ENCODE data around the gene HLA-DMA. TPM values are rescaled to one million over a fixed set of nuclear protein-coding genes. Genes with fewer than 3 reads are reported as not detected.

The HLA-DMA gene
- total RNA-seq, 4 donors from 2014 or later = 28.8 to 85.2 (median 34.9) TPM

GRCh38 chr6:32982702-32983492 lies 30.0 kb upstream of the HLA-DMA start:
- H3K27ac ChIP-seq = peak overlapping the region in 2 of 4 donors; percentile 25 to 26
- no peak for TF ChIP-seq EP300 (IDR thresholded peaks at IDR 0.05)
- TF ChIP-seq POLR2A (IDR thresholded peaks at IDR 0.05) = no peak
- TF ChIP-seq CTCF (IDR thresholded peaks at IDR 0.05) = no peak
- no peak overlapping the region for H3K4me3 ChIP-seq
- no peaks in the 10 kb centered on the region for H3K27me3 ChIP-seq
- peaks cover 5 to 42% (median 23%) of the 10 kb centered on the region in 3 donors for H3K36me3 ChIP-seq
- H3K9me3 ChIP-seq = no peaks in the 10 kb centered on the region
- no peak for DNase-seq (ENCODE audit: low spot score in 2 of 2)
- peaks cover 0 to 48% (median 8%) of the 10 kb centered on the region in 4 donors for H3K4me1 ChIP-seq
- WGBS, 2 donors = 33 to 47% methylated on average over 6 of the region's 6 CpGs

- 49 to 58% methylated on average over 8 of the region's 8 CpGs for WGBS, 2 donors
- Histone ChIP-seq H3K4me1 (peaks cover 0 to 55% (median 12%) of the 10 kb centered on the region in 4 donors), H3K4me3 (no peak overlapping the region), H3K27me3 (no peaks in the 10 kb centered on the region), H3K36me3 (peaks cover 5 to 49% (median 26%) of the 10 kb centered on the region in 3 donors), H3K9me3 (no peaks in the 10 kb centered on the region), H3K27ac (peak overlapping the region in 2 of 4 donors; percentile 25 to 26)
- TF ChIP-seq CTCF (IDR thresholded peaks at IDR 0.05) (no peak), EP300 (IDR thresholded peaks at IDR 0.05) (no peak), POLR2A (IDR thresholded peaks at IDR 0.05) (no peak)
- no peak for DNase-seq (ENCODE audit: low spot score in 2 of 2)
These were observed 29.3 kb upstream of the HLA-DMA start for GRCh38 chr6:32982084-32982701.

GRCh38 chr6:32980488-32981038 lies 27.7 kb upstream of the HLA-DMA start:
- 57 to 68% methylated on average over 10 to 11 of the region's 11 CpGs for WGBS, 2 donors
- peaks cover 3 to 71% (median 24%) of the 10 kb centered on the region in 4 donors for H3K4me1 ChIP-seq
- TF ChIP-seq POLR2A (IDR thresholded peaks at IDR 0.05) (no peak), EP300 (IDR thresholded peaks at IDR 0.05) (no peak), CTCF (IDR thresholded peaks at IDR 0.05) (no peak)
- no peaks in the 10 kb centered on the region for H3K27me3 ChIP-seq
- H3K27ac ChIP-seq = peak overlapping the region in 1 of 4 donors; percentile 2
- no peak overlapping the region for H3K4me3 ChIP-seq
- DNase-seq (ENCODE audit: low spot score in 2 of 2) = no peak
- H3K9me3 ChIP-seq = no peaks in the 10 kb centered on the region
- peaks cover 9 to 66% (median 41%) of the 10 kb centered on the region in 3 donors for H3K36me3 ChIP-seq

- Histone ChIP-seq H3K27me3 (no peaks in the 10 kb centered on the region), H3K4me1 (peaks cover 3 to 75% (median 30%) of the 10 kb centered on the region in 4 donors), H3K36me3 (peaks cover 9 to 70% (median 46%) of the 10 kb centered on the region in 3 donors), H3K27ac (no peak overlapping the region), H3K4me3 (no peak overlapping the region), H3K9me3 (no peaks in the 10 kb centered on the region)
- no peak for DNase-seq (ENCODE audit: low spot score in 2 of 2)
- WGBS, 2 donors = 86 to 90% methylated on average over 12 of the region's 12 CpGs
- no peak for TF ChIP-seq POLR2A (IDR thresholded peaks at IDR 0.05)
- no peak for TF ChIP-seq CTCF (IDR thresholded peaks at IDR 0.05)
- no peak for TF ChIP-seq EP300 (IDR thresholded peaks at IDR 0.05)
These were observed 27.0 kb upstream of the HLA-DMA start for GRCh38 chr6:32979720-32980487.
